Measurements from ENCODE around the gene EXOC1. TPM values are rescaled to one million over a fixed set of nuclear protein-coding genes. Genes with fewer than 3 reads are reported as not detected.
"Not testable (repeated sequence)": the region's sequence is repeated elsewhere in the genome, so short reads cannot be mapped to it uniquely, and the experiment has no call there.

EXOC1 gene
- total RNA-seq, 4 donors from 2014 or later: 14.8 to 22.3 (median 20.3) TPM

DNA sequence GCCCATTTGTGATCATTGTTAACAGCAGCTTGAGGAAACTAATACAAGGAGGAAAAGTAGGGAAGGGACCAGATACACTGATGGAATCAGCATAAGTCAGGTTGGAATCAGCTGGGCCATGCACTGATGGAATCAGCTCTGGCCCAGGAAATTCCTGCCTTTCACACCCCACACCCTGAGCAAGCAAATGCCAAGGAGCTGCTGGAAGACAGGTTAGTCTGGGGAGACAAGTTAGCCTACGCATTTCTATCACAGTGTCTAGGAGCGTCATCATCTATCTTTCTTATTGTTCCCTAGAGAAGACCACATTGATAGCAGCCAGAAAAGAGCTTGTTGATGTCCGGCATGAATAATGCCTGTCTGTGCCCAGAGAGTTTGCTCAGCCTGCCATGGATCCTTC, 79.1 kb downstream of the EXOC1 start:
- no peaks in the 10 kb centered on the region for H3K9me3 ChIP-seq
- no peaks in the 10 kb centered on the region for H3K4me1 ChIP-seq
- in situ Hi-C loops (cut with MboI; ENCODE audit: low sequenced_read_pairs in 4 of 4): no loop called here
- no peak overlapping the region for H3K27ac ChIP-seq
- TF ChIP-seq POLR2A (IDR thresholded peaks at IDR 0.05): no peak
- TF ChIP-seq, protein P1, sequence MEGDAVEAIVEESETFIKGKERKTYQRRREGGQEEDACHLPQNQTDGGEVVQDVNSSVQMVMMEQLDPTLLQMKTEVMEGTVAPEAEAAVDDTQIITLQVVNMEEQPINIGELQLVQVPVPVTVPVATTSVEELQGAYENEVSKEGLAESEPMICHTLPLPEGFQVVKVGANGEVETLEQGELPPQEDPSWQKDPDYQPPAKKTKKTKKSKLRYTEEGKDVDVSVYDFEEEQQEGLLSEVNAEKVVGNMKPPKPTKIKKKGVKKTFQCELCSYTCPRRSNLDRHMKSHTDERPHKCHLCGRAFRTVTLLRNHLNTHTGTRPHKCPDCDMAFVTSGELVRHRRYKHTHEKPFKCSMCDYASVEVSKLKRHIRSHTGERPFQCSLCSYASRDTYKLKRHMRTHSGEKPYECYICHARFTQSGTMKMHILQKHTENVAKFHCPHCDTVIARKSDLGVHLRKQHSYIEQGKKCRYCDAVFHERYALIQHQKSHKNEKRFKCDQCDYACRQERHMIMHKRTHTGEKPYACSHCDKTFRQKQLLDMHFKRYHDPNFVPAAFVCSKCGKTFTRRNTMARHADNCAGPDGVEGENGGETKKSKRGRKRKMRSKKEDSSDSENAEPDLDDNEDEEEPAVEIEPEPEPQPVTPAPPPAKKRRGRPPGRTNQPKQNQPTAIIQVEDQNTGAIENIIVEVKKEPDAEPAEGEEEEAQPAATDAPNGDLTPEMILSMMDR (IDR thresholded peaks at IDR 0.05 in 4 of 5, conservative IDR thresholded peaks at IDR 0.05 in 1 of 5): no peak
- H3K27me3 ChIP-seq: no peaks in the 10 kb centered on the region
- H3K4me3 ChIP-seq: no peak overlapping the region
- H3K36me3 ChIP-seq: no peaks in the 10 kb centered on the region
- ATAC-seq: no peak
- DNase-seq: no peak
- intact Hi-C loops (cut with DNase I; ENCODE audit: low total_unique reads): no loop called here

DNA sequence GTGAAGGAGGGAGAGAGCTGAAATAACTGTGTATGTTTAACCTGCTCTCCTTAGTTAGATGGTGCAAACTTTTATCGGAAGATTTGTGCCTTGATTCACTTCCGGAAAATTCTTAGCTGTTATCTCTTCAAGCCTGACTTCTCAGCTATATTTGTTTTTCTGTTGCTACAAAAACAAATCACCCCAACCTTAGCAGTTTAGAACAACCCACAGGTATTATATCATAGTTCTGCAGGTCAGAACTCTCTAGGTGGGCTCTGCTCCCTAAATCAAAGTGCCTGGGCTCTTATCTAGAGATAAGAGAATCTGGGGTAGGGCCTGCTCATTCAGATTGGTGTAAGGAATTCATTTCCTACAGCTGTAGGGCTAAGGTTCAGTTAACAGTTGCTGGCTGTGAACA, 80.2 kb downstream of the EXOC1 start:
- intact Hi-C loops (cut with DNase I; ENCODE audit: low total_unique reads) (no loop called here), in situ Hi-C loops (cut with MboI; ENCODE audit: low sequenced_read_pairs in 4 of 4) (no loop called here)
- no peaks in the 10 kb centered on the region for H3K4me1 ChIP-seq
- no peak for ATAC-seq
- no peak overlapping the region for H3K27ac ChIP-seq
- no peaks in the 10 kb centered on the region for H3K36me3 ChIP-seq
- no peak overlapping the region for H3K4me3 ChIP-seq
- no peak for DNase-seq
- TF ChIP-seq POLR2A (IDR thresholded peaks at IDR 0.05): no peak
- TF ChIP-seq, protein P1 (IDR thresholded peaks at IDR 0.05 in 4 of 5, conservative IDR thresholded peaks at IDR 0.05 in 1 of 5): no peak
- H3K27me3 ChIP-seq: no peaks in the 10 kb centered on the region
- H3K9me3 ChIP-seq: no peaks in the 10 kb centered on the region

DNA sequence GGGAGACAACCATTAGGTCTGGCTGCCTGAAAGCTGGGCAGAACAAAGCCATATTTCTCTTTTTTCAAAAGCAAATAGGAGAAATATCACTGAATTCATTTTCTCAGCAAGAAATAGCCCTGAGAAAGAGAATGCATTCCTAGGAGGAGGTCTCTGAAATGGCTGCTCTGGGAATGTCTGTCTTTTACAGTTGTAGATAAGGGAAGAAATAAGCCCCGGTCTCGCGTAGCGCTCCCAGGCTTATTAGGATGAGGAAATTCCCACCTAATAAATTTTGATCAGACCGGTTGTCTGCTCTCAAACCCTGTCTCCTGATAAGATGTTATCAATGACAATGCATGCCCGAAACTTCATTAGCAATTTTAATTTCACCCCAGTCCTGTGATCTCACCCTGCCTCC, 82.5 kb downstream of the EXOC1 start:
- DNase-seq; H3K4me1 ChIP-seq; H3K9me3 ChIP-seq; H3K36me3 ChIP-seq; H3K4me3 ChIP-seq; intact Hi-C loops (cut with DNase I; ENCODE audit: low total_unique reads); H3K27ac ChIP-seq; H3K27me3 ChIP-seq; ATAC-seq; in situ Hi-C loops (cut with MboI; ENCODE audit: low sequenced_read_pairs in 4 of 4): not testable (repeated sequence)

DNA sequence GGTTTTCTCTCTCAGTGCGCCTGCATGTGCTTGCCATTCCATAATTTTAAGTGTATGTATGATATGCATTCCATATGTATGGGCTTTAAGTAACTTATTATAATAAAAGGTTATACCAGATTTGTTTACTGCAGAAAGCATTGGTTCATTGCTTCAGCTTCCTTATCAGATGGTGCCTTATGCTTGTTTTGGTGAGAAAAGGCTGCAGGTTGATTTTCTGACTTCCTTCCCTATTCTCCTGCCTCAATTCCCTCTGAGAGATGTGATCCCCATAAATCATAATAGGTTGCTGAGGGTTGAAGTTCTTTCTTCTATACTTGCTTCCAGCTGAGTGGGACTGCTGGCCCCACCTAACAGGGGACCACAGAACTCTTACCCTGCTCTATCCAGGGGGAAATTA, 85.0 kb downstream of the EXOC1 start:
- Histone ChIP-seq H3K36me3 (no peaks in the 10 kb centered on the region), H3K4me3 (no peak overlapping the region), H3K4me1 (no peaks in the 10 kb centered on the region), H3K9me3 (no peaks in the 10 kb centered on the region), H3K27me3 (no peaks in the 10 kb centered on the region), H3K27ac (no peak overlapping the region)
- in situ Hi-C loops (cut with MboI; ENCODE audit: low sequenced_read_pairs in 4 of 4) (no loop called here), intact Hi-C loops (cut with DNase I; ENCODE audit: low total_unique reads) (no loop called here)
- TF ChIP-seq POLR2A (IDR thresholded peaks at IDR 0.05): no peak
- TF ChIP-seq, protein P1 (IDR thresholded peaks at IDR 0.05 in 4 of 5, conservative IDR thresholded peaks at IDR 0.05 in 1 of 5): no peak
- no peak for ATAC-seq
- no peak for DNase-seq

DNA sequence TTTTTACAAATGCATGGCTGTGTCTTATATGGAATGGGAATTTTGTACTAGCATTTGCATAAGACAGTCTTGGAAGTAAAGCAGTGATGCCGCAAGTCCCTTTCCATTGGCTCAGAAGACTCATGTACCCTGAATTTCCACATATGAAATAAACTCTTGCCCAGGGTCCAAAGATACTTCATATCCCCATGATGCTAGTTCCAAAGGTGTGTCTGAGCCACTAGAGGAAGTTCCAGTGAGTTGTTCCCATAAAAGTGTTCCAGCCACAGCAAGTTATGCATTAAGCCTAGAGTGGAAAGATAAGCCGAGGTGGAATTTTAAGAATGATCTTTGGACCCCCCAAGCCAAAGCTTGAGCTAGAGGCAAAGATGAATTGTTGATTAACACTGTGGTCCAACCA, 86.0 kb downstream of the EXOC1 start:
- no peaks in the 10 kb centered on the region for H3K4me1 ChIP-seq
- no peaks in the 10 kb centered on the region for H3K9me3 ChIP-seq
- TF ChIP-seq, protein P1 (IDR thresholded peaks at IDR 0.05 in 4 of 5, conservative IDR thresholded peaks at IDR 0.05 in 1 of 5): no peak
- no peak for TF ChIP-seq POLR2A (IDR thresholded peaks at IDR 0.05)
- in situ Hi-C loops (cut with MboI; ENCODE audit: low sequenced_read_pairs in 4 of 4): no loop called here
- H3K27me3 ChIP-seq: no peaks in the 10 kb centered on the region
- H3K27ac ChIP-seq: no peak overlapping the region
- intact Hi-C loops (cut with DNase I; ENCODE audit: low total_unique reads): no loop called here
- H3K4me3 ChIP-seq: no peak overlapping the region
- no peak for ATAC-seq
- no peak for DNase-seq
- no peaks in the 10 kb centered on the region for H3K36me3 ChIP-seq
